ENCODE results near the gene KLK12.

KLK12 gene

GRCh38 chr19:50981587-50982146 is 53.1 kb downstream of the KLK12 start:
- no peak for DNase-seq (ENCODE audit: low read depth in 2 of 2)

GRCh38 chr19:50980208-50980607 is 54.6 kb downstream of the KLK12 start:
- DNase-seq (ENCODE audit: low read depth in 2 of 2), result no peak

DNA sequence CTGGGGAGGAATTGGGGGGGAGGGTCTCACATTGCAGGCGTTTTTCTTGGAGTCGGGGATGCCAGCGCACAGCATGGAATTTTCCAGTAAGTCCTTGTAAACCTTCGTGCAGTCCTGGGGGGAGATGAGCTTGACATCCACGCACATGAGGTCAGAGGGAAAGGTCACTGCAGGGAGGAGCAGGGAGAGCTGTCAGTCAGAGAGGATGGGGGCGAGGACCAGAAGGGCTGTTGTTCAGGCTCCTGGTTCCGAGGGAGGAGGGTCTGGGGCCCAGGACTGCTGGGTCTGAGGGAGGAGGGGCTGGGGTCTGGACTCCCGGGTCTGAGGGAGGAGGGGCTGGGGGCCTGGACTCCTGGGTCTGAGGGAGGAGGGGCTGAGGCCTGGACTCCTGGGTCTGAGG is 55.0 kb downstream of the KLK12 start:
- no peak for DNase-seq (ENCODE audit: low read depth in 2 of 2)
